NCI-H146 treated with DMSO at 0.1 percent for 48 hours (cell line): Measurements from ENCODE around the gene UGT2A3.
"Not testable (repeated sequence)": the region's sequence is repeated elsewhere in the genome, so short reads cannot be mapped to it uniquely, and the experiment has no call there.

Experiments used
- DNase-seq: peaks from one replicate; lab custom pipeline; 2025; ENCODE audit not compliant: unreplicated experiment; lab: John Stamatoyannopoulos, UW

UGT2A3 gene

DNA sequence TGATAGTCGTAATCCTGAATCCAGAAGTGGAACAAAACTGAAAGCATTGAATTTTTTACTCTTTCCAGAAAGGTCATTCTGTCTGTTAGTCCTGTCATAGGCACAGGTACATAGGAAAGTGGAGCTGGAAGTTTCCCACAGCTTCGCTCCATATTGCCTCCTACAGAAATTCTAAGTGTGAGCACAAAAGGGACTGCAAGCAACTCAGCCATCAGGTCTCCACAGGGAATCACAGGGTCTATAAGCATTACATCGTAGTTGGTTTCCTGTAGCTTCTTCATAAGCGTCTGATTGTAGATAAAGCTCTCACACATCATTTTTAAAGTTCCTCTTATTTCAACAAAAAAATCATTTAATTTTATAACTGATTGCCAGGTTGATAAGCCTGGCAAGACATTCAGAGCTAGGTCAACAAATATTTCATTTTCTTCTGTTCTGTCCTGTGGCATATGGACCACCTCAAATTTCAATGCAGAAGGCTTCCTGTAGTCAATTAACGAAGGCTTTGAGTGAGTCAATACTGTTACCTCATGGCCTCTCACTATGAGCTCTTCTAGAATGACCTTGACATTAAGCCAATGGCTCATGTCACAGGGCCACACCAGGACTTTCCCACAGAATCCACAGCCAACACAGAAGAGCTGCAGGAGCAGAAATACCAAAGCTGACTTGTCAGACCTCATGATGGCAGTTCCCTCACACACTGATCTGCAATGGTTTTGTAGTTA is at the start of gene UGT2A3:
TSS of gene UGT2A3 (minus strand) at position 727 of the 728 bp plus-strand sequence. CDS start at position 683, 44 bp downstream.
- no peak for DNase-seq

DNA sequence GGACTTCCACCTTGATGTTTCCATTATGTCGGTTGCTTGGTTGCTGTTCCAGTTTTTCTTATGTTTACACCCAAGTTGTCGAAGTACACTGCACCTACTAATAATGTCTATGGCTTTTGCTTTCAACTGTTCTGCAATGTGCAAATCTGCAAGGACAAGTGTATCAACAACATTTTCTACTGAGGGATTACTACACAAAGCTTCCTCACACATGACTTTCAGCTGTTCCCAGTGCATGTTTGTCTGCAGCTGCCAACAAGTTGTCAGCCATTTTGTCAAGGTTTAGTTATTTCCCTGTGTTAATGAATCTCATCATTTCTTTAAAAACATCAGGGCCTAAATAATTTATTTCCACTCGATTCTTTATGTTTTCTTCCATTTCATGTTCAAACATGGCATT is 45.4 kb upstream of the UGT2A3 start:
- DNase-seq: no peak

DNA sequence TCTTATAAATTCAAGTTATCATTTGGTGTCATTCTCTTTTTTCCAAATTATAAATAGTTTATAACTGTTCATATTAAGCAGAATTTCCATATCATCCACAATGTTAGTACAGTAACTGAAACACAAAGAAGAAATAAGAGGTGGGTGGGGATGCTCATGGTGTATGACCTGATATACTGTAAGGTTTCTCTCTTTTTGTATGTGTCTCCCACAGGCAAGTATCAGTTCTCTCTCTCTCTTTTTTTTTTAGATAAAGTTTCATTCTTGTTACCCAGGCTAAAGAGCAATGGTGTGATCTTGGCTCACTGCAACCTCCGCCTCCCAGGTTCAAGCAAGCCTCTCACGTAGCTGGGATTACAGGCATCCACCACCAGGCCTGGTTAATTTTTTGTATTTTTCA is 43.7 kb upstream of the UGT2A3 start:
- DNase-seq: no peak

DNA sequence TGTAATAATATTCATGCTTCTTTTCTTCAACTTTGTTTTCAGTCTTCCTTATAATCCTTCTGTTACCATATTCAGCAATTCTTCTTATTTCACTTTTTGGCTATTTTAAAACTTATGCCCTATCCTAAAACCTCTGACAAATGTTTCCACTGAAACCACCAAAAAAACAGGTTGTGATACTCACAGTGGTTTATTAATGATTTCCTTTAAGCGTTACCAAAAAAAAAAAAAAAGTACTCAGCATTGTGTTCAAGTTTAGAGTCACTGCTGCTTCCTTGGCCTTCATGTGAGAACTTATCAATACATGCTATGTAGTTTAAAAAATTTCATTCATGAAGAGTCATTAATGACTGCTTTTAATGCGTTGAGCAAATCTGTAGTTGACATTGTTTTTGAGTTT is 35.4 kb upstream of the UGT2A3 start:
- DNase-seq: no peak

DNA sequence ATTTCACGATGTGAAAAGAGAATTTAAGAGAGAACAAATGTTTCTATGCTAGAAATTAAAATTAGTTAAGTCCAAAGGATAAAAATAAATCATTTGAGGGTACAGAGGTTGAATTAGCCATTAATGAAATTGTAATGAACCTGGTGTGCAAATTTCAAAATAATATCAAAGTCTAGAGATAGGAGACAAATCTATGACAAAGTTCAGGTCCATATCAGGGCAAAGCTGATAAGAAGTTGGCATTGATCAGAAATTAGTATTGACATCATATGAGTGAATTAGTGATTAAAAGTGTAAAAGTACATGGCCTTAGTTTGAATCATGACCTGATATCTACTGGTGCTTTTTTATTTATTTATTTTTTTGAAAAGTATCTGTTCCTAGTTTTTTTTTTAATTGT is 33.8 kb upstream of the UGT2A3 start:
- no peak for DNase-seq

DNA sequence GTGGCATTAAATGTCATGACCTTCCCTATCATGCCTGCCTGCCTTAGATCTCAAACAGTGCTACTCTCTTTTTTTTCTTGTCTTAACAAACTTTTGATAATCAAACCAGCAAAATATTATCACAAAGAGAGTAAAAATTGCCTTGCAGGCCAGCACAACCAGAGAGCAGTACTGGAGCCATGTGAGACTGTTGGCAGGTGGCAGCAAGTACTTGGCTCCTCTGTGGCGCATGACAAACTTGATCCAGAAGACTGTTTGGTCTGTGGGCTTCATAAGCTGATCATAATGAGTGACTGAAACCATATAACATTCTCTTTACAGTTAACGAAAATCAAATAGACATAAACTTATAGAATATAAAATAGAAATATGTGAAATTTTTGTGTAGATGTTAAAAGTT is 33.3 kb upstream of the UGT2A3 start:
- DNase-seq: no peak

DNA sequence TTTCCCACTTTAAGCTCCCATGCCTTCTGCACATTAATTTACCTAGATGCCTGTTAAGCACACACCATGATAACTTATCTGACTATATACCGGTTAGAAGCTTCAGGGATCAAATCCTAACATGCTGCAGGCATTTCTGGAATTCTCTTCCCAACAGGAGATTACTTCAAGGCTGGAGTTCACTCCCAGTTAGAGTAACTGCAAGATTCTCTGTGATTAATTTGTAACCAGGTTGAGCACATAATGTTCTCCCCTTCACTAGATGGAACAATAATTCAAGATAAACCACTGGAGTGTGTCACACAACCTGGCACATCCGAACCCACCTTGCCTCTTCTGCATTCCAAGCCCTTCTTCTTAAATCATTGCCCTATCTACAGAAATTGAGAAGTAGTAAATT is 11.8 kb upstream of the UGT2A3 start:
- DNase-seq: no peak

DNA sequence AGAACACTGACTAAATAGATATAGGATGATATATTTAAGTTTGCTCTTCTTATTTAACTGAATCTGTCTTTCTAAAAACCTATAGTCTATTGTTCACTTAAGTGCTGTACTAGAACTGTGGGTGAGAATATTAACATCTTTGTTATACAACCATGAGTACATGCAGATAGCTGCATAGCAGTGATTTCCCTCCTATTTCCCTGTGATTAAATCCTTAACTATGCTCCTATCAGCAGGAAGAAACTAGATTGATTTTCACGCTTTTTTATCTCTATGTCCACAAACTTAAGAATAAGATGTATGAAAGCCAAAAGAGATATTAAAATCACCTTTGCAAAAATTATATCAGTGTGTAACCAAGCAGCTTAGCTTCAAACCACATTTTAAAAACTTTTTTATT is 11.3 kb upstream of the UGT2A3 start:
- DNase-seq: peak; percentile 11

DNA sequence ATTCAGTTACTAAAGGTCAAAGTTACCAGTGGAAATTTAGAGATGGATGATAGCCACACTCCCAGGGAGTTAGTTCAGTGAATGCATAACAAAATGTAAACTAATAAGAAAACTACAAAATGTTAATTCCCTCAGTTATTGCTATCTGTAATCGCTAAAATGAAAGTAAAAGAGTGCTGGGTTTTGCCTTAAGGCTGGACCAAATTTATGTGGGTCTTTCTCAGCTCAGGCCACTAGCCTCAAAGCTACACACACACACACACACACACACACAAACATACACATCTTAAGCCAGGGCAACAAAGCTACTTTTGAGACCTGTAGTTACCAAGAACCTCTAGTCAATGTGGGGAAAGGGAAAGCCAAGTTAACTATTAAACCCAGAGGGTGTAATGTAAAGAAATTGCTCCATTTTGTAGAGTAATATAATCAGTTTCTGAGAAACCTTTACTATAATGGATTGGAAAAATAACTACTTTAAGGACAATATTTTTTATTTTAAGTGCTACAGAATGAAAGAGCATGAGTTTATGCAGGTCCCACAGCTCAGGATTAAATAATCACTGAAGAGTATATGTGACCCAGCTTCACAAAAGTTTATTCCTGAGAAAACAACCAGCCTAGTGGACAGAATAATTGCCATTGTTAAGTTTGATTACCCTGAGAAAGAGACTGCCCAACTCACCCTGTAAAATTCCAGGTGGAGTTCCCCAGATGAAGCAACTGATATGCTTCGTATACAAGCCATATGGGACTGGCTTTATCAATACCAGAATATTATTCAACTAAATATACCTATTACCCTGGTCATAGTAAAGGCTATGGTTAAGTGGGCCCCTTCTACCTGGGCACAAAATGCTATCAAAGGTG is 8.9 kb upstream of the UGT2A3 start:
- DNase-seq: no peak

DNA sequence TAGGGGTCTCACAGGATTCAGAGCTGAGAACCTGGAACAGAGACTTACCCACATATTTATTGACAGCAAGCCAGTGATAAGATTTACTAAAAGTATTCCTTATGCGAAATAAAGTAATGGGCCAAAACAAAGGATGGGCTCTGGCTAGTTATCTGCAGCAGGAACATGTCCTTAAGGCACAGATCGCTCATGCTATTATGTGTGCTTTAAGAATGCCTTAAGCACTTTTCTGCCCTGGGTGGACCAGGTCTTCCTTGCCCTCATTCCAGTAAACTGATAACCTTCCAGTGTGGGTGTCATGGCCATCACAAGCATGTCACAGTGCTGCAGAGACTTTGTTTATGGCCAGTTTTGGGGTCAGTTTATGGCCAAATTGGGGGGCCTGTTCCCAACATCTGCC is 7.5 kb upstream of the UGT2A3 start:
- DNase-seq: not testable (repeated sequence)

DNA sequence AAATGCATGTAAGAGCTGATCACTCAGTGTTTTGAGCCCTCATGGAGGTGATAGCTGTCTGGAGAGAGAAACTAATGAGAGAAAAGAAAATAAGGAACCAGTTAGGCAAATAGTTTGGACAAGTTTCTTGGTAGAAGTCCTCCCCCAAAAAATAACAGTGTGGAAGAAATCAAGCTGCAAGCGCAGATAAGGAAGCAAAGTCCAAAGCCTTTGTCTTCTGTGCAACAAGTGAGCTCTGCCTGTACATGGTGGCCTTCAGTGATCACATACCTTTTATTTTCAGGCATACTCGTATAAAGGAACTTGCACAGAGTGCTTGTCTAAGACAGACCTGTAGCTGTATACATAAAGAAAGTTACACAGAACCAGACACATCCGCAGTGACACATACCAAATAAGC is 2.5 kb upstream of the UGT2A3 start:
- no peak for DNase-seq

DNA sequence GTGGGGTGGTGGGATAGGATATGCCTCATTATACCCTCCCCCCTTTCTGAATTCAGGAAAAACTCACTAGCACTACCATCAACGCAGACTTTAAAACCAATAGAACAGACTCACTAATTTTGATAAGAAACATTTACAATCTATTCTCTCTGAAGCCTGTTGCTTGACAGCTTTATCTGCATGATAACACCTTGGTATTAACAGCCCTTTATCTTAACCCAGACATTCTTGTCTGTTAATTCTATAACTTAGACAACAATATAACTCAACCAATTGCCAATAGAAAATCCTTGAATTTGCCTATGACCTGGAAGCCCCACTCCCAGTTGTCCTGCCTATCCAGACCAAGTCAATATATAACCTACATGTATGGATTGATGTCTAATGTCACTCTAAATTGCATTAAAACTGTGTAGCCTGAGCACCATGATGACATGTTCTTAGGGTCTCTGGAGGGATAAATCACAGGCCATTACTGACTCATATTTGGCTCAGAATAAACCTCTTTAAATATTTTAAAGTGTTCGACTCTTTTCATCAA is 1.5 kb upstream of the UGT2A3 start:
- DNase-seq: no peak

DNA sequence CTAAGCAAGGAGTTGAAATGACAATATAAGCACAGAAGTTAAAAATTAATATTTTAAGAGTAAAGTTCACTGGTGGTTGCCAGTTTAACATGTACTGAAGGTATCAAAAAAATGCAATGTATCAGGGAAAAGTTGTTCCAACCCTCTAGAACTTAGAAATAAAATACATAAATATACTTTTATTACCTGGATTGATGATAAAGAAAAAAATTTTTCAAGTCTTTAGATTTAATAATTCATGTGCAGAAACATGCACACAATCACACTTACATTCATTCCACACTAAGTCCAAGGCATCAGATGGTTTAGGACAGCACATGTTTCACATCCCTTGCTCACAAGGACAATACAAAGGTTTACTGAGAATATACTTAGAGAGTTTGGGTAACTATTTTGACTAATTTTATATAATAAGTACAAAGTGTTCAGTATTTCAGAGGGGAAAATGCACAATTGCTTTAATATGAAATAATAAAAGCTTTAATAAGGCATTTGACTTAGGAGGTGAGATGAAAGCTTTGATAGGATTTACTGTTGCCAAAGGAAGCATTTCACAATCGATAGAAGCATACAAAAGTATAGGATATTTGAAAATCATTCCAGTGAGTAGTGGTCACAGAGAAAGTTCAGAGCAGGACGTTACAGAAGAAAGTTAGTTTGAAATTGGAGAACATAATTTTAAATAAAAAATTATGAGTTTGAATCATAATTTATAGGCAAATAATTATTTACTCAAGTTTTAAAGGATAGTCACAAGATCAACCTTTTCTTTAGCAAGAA is 392 bp upstream of the UGT2A3 start:
- DNase-seq: no peak

DNA sequence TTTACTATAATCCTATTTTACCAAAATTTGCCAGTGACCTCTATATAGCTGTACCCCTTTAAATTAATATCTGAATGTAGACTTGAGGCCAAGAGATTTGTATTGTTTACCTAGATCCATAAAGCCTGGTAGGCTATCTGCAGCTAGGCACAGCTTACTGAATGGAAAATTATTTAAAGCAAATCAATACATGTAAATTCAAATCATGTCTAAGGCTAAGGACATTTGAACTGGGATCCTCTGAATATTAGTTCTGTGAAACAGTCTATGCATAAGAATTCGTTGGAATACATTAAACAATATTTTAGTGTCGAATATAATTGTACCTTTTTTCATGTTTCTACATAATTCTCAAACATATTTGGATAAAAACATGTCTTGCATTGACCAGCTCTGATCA is 1.6 kb downstream of the UGT2A3 start:
- DNase-seq: no peak

DNA sequence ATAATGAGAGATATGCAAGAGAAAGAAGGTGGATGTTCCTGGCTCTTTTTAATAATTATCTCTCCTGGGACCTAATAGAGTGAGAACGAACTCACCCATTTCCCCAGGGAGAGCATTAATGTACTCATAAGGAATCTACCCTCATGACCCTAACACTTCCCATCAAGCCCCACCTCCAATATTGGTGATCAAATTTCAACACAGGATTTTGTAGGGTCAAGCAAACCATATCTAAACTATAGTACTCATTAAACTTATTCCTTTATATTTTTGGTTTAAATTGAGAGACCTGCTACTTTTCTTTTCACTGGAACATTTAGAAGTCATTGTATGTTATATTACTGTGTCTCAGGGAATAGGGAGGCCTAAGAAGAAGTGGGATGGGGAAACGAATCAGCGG is 2.6 kb downstream of the UGT2A3 start:
- no peak for DNase-seq

DNA sequence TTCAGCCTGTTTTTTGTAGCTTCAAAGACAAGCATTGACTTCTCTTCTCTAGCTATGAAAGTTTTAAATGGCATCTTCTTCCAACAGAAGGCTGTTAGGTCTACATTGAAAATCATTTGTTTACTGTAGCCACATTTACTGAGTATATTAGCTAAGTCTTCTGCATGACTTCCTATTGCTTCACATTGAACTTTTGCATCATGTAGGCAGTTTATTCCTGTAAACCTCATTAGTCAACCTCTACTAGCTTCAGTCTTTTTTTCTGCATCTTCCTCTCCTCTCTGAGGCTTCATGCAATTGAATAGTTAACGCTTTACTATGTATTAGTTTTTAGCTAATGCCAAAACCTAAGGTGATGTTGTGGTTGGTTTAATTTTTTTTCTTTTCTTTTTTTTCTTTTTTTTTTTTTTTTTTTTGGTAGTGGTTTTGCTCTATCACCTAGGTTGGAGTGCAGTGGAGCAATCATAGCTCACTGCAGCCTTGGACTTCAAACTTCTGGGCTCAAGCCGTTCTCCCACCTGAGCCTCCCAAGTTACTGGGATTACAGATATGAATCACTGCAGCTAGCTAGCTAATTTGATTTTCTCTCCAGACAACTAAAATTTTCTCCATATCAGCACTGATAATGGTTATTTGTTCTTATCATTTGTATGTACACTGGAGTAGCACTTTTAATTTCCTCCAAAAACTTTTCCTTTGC is 3.4 kb downstream of the UGT2A3 start:
- DNase-seq: no peak

DNA sequence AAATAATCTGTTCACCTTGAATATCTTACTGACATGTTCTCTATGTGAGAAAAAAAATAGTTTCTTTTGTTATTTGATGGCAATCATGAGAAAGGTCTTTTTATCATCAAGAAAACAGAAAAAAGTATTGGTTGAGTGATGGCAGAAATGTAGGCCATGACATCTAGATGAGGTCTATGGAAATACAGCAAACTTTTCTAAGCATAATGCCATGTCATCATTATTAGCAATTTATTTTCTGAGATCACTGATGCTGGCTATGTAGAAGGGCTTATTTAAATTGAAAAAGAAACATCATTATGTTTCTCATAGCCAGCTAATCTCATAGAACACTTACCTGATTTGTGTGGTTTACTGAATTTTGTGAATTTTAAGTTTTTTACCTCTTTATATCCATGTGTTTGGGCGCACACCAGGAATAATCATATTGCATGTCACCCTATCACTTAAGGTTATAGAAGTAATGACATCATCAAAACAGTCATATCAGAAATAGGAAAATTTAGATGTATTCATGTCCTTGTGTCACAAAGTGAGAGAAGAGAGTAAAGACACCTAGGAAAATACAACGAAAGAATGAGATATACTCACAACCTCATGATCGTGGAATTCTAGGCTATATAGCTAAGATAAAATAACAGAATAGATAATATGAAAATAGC is 22.4 kb downstream of the UGT2A3 start:
- no peak for DNase-seq

DNA sequence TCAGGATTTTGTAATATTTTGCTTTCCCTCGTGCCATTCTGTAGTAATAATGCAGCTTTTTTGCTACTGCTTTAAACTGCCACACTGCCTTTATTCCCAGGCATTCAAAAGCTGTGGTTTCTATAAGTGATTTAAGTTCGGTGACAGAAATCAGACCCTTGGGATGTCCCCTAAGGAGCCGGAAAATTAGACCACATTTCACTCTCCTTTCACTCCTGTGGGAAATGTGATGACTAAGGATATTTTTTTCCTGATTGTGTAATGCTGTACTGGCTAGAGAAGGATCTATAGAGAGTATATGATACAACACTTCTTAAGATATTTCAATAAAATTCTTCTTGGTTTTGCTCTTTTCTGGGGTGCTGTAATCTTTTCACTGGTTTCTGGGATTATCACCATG is 24.4 kb downstream of the UGT2A3 start:
- DNase-seq: no peak

DNA sequence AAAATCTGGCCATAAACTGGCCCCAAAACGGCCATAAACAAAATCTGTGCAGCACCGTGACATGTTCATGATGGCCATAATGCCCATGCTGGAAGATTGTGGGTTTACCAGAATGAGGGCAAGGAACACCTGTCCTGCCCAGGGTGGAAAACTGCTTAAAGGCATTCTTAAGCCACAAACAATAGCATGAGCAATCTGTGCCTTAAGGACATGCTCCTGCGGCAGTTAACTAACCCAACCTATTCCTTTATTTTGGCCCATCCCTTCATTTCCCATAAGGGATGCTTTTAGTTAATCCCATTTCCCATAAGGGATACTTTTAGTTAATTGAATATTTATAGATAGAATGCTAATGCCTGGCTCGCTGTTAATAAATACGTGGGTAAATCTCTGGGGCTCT is 29.4 kb downstream of the UGT2A3 start:
- not testable (repeated sequence) for DNase-seq

DNA sequence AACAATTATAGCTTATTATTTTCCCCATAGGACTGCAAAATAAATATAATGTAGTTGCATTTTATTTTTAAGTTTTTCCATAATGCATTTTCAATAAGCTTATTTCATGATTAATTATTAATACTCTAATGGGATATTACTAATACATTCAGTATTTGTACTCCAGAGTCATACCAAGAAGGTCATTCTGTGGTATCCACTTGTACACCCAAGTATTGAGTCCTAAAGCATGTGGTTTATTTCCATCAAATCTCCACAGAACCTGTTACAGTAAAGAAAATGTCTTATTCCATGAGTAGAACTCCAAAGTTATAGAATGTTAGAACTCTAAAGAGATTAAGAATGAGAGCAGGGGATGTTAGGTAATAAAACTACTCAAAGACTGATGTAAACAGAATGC is 30.6 kb downstream of the UGT2A3 start:
- no peak for DNase-seq
